ENCODE data around the gene CSH1.
"Not testable (repeated sequence)": the region's sequence is repeated elsewhere in the genome, so short reads cannot be mapped to it uniquely, and the experiment has no call there.

CSH1 gene

DNA sequence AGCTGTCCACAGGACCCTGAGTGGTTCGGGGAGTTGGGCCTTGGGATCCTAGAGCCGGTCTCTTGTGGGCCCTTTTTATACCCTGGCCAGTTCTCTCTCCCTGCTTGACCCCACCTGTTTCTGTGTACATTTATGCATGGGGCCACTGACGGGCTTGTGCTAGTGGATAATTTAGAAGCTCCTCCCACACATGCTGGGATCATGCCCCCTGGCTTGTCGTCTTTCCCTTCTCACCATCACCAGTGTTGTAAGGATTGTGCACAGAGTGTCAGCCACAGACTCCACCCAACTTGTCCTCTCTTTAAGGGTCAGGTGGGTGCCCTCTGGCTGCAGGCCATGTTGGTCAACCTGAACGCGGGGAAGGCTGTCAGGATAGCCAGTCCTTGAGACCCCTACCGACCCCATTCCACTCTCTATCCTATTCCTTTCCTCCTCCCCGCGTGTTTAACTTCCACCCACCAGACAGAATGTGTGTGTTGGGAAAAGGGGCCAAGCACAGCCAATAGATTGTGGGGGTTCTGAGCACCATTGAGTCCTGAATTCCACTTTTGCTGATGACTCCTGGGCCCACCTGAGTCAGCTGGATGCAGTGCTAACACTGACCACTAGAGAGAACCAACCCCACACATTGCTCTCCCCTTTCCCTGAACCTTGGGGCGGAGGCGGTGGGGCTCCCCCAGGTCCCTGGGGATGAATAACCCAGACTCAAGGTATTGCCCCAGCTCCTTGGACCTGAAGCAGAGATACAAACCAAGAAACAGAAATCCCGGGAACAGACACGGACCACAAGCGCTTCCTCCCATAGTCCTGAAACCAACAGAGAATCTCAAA is at the start of gene CSH1:
Gene CSH1, minus strand, starts transcription at position 51 of the 831 bp plus-strand sequence. CDS start 63 bp downstream, outside the sequence.
- DNase-seq = not testable (repeated sequence)

DNA sequence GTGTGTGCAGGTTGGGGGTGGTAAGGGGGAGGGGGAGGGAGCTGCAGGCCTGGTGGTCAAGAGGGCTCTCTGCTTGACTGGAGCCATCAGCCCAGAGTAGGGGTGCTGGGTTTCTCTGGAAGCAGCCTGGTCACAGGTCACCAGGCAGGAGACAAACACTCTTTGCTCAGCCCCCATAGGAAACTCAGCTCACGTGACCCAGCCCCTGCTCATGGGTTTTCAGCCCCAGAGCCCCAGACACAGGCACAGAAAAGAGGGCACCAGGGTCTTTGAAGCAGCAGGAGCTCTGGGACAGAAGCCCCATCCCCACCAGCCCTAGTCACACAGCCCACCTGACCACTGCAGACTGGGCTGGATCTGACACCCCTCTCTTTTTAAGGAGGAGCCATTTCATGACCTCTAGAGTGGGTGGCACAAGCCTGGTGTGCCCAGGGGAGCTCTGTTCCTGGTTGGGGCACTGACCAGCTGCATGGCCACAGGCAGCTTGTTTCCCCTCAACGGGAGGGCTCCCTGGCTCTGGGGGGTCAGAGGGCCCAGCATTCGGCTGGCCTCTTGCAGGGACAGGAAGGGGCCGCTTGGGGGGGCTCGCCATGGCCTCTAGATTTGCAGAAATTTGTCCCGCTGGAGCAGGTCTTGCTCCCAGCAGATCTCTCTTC is 49.5 kb upstream of the CSH1 start:
- no peak for DNase-seq

DNA sequence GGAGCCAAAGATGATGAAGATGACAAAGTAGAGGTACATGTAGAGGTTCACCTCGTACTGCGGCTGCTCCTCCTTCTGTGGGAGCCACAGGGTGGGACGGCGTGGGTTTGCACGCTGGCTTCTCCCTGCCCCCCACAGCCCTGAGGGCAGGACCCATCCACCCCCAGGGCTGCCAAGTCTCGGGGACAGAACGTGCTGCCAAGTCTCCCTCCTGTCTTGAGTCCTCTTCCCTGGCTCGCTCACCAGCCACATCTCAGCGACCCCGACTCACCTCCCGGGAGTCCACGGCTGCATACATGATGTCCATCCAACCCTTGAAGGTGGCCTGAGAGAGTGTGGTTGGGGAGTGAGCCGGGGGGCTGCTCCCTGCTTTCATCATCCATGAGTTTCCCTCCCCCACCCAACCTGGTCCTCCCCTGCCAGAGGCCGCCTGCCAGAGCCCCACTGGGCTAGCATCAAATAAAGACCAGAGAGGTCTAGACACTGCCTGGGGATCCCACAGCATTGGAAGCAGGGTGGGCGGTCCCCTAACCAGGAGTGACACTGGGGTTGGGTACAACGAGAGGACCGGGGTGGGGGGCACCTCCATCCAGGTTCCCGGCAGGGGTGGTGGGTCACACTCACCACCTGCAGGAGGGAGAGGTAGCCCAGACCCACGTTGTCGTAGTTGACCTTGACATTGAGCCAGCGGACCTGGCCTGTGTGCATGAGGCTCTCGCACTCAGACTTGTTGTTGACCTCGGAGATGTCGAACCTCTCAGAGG is 48.5 kb upstream of the CSH1 start:
- DNase-seq = no peak

DNA sequence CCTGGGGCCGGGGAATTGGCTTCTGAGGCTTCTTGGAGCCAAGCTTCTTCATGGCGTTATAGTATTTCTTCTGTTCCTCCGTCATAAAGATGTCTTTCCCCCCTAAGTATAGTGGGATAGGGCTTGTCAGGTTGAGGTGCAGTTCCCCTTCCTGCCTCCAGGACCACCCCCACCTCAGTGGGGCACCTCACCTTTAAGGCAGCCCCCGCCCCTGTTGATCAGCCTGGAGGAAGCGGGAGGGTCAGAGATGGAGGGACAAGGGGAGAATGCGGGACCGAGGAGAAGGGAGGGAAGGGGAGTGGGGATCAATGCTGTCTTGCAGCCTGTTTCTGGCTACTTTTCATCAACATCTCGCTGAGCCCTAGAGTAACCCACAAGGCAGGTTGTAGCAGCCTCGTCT is 47.4 kb upstream of the CSH1 start:
- DNase-seq = no peak

DNA sequence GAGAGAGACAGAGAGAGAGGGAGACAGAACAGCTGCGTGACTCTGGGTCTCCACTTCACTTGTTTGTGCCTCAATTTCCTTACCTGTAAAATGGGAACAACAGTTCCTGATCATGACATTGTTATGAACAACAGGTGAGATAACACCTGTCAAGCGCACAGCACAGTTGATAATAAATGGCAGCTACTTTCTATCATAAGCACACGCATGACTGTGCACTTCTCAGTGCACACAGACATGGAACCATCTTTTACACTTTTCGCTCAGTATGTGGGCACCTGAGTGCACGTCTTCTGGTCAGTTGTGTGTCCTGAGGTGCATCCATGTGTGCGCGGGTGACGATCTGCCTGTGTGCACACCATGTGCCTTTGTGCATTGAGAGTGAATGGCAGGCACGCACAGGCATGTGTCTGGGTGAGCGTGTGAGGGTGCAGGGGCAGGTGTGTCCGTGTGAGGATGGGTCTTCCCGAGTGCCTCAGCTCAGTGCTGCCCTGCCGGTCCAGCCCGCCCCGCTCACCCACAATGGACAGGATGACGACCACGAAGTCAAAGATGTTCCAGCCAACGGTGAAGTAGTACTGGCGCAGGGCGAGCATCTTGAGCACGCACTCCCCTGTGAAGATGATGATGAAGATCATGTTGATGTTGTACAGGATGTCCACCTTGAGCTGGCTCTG is 46.1 kb upstream of the CSH1 start:
- DNase-seq = no peak

DNA sequence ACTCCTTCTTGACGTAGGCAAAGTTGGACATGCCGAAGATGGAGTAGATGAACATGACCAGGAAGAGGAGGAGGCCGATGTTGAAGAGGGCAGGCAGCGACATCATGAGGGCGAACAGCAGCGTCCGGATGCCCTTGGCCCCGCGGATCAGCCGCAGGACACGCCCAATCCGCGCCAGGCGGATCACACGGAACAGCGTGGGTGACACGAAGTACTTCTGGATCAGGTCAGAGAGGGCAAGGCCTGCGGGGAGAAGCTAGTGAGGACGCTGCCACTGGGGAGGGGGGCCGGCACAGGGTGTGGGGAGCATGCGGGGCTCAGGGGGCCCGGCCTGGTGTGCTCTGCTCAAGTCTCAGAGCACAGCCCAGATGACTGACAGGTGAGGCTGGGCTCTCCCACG is 45.4 kb upstream of the CSH1 start:
- no peak for DNase-seq

DNA sequence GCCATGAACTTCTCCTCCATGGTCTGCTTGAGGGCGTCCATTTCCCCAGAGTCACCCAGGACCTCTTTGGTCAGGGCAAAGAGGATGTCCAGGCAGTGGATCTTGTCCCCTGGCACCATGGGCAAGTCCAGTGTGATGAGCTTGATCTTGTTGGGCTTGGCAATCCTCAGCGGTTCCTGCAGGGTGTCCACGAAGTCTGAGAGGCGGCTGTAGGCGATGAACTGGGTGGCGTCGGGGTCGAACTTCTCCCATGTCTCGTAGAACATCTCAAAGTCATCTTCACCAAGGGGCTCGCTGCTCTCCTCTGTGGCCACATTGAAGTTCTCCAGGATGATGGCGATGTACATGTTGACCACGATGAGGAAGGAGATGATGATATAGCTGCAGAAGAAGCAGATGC is 44.8 kb upstream of the CSH1 start:
- DNase-seq = no peak

DNA sequence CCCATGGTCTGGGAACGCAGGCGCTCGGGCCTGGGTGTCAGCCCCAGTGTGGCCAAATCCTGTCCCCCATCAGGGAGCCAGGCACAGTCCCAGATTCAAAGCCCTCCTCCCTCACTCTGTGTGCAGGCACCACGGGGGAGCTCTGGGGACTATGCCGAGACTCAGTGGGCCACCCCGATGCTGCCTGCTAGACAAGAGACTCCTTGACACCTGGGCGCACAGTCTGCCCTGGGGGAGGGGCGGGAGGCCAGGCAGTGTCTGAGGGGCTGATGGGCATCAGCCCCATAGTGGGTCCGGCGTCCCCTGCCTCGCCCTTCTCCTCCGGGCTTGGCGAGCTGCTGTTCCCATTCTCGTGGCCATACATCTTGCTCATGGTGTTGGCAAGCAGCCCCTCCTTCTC is 44.2 kb upstream of the CSH1 start:
- DNase-seq = no peak

DNA sequence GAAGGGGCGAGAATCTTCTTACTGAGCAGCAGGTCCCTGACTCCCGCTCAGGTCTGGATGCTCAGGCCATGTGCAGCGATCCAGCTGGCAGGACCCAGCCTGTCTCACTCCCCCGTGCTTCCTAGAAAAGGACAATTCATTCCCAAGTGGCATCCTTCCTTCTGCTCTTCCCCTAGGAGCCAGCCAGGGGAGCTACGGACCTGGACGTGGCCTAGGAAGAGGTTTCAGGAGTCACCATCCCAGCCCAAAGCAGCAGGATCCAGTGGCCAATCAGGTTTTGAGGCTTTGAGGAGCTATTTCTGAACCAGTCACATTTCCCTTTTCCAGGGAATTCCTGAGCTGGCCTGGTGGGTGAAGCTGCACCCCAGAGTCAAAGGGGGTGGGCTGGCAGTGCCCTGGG is 43.5 kb upstream of the CSH1 start:
- DNase-seq = no peak

DNA sequence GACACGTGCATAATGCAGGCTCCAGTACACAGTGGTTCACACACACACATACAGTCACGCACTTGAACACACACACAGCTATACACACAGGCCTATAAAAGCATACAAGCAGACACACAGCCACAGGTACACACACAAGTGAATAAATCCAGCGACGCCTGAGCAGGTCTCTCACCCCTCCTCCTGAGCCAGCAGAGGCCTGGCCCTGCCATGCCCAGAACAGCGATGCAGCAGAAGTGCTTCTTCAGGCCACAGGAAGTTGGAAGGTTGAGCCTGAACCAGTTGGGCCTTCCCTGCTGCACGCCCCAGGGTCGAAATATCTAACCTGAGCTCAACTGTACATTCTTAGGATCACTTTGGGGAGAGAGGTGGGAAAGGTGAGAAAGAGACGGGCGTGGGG is 43.0 kb upstream of the CSH1 start:
- DNase-seq = no peak

DNA sequence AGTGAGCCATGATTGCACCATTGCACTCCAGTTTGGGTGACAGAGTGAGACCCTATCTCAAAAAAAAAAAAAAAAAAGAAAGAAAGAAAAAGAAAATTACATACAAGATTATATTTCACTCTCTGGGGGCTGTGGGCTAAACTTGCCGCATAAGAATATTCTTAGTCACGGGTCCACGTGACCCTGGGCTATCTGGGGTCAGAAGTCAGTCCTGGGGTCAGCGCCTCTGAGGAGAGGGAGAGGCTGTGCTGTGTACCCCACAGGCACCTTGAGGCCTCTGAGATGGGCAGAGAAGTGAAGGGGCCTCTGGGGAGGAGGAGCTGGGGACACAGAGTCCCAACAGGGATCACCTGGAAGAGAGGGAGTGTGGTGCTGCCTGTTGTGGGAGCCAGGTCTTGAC is 41.5 kb upstream of the CSH1 start:
- no peak for DNase-seq

DNA sequence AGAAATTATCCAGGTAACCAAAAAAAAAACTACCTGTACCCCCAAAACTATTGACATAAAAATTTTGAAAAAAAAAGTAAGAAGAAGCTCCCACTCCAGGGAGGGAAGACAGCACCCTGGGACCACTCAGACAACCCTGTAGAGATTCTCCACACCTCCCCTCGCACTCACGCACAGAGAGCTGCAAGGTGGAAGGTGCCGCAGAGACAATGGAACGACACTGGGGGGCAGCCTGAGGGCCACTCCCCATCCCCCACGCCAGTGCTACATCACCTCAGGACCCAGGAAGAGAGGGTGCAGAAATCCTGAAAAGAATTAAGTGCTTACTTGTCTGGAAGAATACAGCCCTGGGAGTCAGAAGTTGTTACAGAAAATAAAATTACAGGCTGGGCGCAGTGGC is 40.9 kb upstream of the CSH1 start:
- DNase-seq = no peak

DNA sequence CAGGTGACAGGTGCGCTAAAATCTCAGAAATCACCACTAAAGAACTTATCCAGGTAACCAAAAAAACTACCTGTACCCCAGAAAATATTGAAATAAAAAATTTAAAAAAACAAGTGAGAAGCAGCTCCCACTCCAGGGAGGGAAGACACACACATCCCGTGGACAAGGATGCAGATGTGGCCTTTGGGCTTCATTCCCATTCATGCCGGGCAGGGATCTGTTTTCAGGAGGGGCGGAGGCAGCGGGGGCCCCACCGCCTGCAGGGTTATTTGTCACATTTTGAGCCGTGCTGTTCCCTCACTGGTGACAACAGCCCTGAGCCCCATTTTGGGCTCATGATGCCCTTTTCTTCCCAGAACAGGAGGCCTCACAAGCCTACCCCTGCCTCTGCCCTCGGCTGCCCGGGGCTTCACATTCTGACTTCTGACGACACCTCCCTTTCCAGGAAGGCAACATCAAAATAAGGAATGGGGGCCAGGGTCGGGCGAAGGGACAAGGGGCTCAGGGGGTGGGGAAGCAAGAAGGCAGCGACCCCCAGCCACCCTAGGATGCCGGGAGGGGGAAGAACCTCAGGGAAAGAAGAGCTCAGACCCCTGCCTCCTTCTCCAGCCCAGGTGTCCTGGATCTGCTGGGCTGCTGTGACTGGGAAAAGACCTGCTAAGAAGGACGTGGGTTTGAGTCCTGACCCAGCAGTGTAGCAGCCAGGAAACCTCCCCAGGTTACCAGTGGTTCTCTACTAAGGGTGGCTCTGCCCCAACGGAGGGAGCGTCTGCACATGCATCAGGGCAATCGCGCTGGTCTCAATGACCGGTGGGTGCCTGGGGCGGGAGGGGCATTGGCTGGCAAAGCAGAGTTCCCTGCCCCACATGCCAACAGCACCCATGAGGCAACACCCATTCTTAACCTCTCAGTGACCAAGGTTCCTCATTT is 38.1 kb upstream of the CSH1 start:
- no peak for DNase-seq

DNA sequence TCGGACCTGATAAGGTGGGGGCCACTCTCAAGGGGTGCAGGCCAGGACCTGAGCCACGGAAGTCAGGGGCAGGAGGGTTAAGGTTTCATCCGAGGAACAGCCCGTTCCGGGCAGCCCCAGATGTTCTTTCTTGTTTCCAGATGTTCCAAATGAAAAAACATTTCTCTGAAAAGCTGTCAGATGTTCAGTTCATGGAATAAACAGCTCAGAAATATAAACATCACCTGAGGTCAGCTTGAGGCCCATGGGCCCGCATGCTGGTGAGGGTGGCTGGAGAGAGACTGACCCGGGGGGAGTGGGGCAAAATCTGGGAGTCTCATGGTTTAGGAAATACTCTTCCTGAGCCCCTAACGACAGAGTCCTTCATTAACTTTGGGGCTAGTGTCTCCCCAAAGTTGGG is 37.2 kb upstream of the CSH1 start:
- no peak for DNase-seq

DNA sequence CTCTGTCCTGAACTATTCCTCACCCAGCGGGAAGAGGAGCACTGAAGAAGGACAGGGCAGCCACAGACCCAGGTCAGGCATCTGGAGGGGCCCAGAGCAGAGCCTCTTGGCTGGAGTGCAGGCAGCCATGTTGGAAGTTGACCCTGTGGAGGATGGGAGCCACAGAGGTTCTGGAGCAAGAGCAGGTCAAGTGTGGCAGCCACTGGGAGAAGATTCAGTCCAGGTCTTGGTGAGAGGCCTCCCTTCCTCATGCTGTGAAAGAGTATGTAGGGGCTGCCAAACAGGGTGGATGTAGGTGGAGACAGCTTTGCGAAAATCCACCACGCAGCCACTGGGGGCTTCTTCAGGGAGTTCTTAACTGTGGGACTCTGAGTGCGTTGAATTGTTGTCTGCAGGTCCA is 36.3 kb upstream of the CSH1 start:
- DNase-seq = no peak

DNA sequence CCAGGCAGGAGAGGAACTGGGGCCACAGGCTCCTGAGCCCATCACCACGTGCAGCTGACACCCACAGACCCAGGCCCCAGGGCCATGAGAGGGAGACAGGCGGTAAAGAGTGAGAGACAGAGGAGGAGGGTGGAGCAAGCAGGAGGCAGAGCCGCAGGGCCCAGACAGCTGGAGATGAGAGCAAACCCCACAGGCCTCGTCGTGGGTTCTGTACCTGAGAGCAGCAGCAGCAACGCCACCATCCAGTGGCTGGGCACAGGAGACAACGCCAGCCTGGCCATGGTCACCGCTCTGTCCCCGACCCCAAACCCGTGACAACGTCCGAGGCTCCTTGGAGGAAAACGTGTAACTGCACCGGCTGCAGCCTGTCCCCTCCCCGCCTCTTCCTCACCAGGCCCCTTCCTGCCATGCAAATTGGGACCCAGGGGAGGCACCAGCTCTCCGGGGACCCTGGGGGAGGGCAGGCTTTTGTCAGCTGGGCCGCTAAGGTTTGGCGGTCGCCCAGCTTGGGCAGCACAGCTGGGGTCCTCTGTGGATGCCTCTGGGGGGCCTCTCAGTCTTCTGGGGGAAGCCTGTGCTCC is 35.7 kb upstream of the CSH1 start, which contains the start of gene CD79B:
Gene CD79B, minus strand, starts transcription at position 351 of the 581 bp plus-strand sequence. Its CDS starts 70 bp downstream, at position 281.
- DNase-seq = no peak

DNA sequence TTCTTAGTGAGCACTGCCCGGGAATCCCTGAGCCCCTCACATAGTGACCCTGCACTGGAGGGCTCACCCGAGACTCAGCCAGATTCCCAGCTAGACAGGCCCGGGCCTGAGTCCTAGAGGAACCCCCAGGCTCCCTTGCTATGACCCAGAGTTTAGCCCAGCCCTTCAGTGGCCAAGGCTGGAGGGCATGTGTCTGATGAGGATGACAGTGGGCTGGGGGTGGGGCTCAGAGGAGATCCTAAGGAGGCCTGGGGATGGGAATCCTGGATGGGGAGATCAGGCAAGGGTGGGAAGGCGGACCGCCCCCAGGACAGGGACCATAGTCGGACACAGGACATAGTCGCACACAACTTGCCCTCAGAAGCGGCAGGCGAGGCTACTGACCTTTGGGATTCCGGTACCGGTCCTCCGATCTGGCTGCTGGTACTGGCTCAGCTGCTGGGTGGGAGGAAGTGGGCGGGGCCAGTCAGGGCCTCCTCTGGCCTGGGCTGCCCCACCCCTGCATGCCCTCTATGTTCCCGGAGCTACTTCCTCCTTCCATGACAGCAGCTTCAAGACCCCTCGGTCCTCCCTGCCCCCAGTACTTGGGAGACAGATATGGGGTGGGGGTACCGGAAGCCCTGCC is 34.7 kb upstream of the CSH1 start:
- DNase-seq = no peak

DNA sequence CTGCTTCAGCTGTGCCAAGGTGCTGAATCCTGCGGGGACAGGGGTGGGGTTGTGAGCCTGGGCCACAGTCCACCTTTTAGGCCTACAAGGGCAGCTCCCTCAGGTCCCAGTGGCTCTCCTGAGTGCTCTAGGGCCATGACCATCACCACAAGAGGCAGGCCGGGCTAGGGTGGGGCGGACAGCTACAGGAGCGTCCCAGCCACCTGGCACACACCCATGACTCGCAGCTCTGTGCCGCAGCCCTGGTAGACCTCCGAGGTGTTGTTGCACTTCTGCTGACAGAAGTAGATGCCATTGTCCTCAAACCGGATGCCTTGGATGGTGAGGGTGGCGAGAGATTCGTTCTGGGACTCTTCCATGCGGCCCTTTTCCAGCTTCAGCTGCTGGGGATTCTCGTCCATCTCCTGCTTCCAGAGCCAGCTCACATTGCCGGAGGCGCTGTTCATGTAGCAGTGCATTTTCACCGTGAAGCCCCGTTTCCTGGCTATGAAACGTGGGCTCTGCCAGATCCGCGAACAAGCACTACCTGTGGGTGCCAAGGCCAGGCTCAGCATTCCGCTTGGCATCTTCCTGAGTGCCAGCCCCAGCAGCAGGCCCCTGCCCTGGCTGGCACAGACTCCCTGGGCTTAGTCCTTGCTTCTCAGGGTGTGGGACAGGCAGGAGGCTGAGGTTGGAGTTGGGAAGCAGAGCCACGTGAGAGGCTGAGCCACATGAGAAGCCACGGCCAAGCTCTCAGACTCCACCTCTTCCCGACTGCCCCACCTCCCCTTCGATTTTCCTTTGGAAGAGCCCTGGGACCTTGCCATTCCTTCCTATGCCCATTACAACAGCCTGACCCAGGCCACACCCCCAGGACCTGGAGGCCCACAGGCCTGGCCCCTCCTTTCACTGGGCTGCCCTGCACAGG is 33.7 kb upstream of the CSH1 start:
- DNase-seq = no peak

DNA sequence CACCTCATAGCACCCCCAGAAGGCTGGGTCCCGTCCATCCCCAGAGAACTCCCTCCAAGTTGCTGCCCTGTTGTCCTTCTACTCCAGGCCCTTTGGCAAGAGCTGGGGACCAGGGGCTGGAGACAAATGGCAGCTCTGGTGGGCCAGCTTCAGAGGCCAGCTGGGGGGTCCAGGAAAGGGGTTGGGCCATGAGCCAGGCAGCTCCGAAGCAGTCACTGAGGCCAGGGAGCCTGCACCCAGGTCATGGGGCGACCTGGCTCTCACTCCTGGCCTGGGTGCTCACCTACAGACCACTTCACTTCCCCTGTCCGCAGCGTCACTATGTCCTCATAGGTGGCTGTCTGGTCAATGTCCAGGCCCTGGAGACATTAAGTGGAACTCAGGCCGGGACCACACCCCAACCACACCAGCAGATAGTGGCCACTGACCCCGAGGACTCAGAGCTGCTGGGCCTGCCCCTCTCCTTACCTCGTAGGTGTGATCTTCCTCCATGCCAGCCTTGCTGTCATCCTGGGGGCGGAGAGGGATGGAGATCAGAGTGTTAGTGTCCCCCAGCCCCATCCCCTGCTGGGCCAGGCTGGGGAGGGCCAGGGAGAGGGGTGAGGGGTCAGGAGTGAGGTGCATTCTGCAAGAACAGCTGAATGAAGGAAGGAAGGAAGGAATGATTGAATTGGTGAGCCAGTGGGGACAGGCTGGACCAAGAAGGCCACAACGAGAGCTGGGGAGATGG is 32.8 kb upstream of the CSH1 start:
- DNase-seq = no peak

Measured in DMS 273 treated with DMSO at 0.1 percent for 48 hours (cell line).